RWPE2 (cell line): ENCODE data around the gene ENOX2.

Source experiments
- ATAC-seq: fragments of 200-7000 bp; cut with Tn5 transposase; 3 replicates; pipeline ENCODE4 v1.9.1; 2021; ENCODE audit warnings: low read depth
- DNase-seq: peaks from one replicate; pipeline ENCODE4 v3.0.0-alpha.2; 2020; ENCODE audit warnings: low spot score
- H3K27ac ChIP-seq: fragments of 450-650 bp; 2 replicates; pipeline ENCODE4 v1.5.1; 2017; ENCODE audit warnings: mild to moderate bottlenecking; ENCODE audit not compliant: poor library complexity, severe bottlenecking
- H3K27me3 ChIP-seq: fragments of 250-450 bp; sonication (Bioruptor Pico); 2 replicates; pipeline ENCODE4 v1.5.1; 2021; ENCODE audit warnings: mild to moderate bottlenecking, moderate library complexity; ENCODE audit not compliant: insufficient read depth, poor library complexity, severe bottlenecking
- H3K36me3 ChIP-seq: fragments of 250-450 bp; sonication (Bioruptor Pico); 2 replicates; pipeline ENCODE4 v1.5.1; 2020; ENCODE audit warnings: low read depth, mild to moderate bottlenecking, moderate library complexity
- H3K4me1 ChIP-seq: fragments of 250-450 bp; sonication (Bioruptor Pico); 2 replicates; pipeline ENCODE4 v1.5.1; 2021; ENCODE audit warnings: mild to moderate bottlenecking, moderate library complexity; ENCODE audit not compliant: insufficient read depth, poor library complexity, severe bottlenecking
- H3K4me3 ChIP-seq: fragments of 250-450 bp; sonication (Bioruptor Pico); 2 replicates; pipeline ENCODE4 v1.5.1; 2021; ENCODE audit warnings: mild to moderate bottlenecking, moderate library complexity; ENCODE audit not compliant: severe bottlenecking
- H3K9me3 ChIP-seq: fragments of 250-450 bp; sonication (Bioruptor Pico); 2 replicates; pipeline ENCODE4 v1.5.1; 2021; ENCODE audit warnings: mild to moderate bottlenecking, moderate library complexity; ENCODE audit not compliant: severe bottlenecking
- CTCF ChIP-seq: fragments of 450-650 bp; IDR thresholded peaks from one replicate; pipeline ENCODE4 v1.5.1; 2017; ENCODE audit warnings: mild to moderate bottlenecking, moderate library complexity; ENCODE audit not compliant: poor library complexity, severe bottlenecking

Gene ENOX2

DNA sequence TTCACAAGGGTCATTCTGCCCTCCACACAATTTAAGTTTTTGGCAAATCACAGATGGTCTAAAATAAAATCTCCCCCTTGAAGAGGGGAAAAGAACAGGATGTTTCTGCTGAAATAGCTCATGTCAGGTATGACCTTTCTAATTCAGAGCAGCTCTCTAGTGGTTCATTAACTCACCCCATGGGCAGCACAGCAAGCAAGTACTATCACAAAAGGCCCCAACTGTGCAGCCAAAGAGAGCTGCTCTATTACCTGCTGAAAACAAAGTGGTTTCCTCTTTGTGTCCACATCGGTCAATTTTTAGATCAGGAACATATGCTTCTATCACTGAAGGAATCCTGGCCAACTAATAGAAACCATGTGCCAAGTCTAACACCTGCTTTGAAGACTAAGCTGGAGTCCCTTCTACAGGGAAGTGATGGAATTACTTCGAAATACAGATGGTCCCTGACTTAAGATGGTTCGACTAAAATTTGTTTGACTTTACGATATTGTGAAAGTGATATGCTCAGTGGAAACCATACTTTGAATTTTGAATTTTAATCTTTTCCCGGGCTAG lies 164.3 kb downstream of the ENOX2 start:
- no peaks in the 10 kb centered on the region for H3K9me3 ChIP-seq
- ATAC-seq (no peak), DNase-seq (no peak)
- no peaks in the 10 kb centered on the region for H3K27me3 ChIP-seq
- H3K4me1 ChIP-seq: no peaks in the 10 kb centered on the region
- no peaks in the 10 kb centered on the region for H3K36me3 ChIP-seq
- no peak overlapping the region for H3K27ac ChIP-seq
- no peak overlapping the region for H3K4me3 ChIP-seq
- no peak for TF ChIP-seq CTCF

DNA sequence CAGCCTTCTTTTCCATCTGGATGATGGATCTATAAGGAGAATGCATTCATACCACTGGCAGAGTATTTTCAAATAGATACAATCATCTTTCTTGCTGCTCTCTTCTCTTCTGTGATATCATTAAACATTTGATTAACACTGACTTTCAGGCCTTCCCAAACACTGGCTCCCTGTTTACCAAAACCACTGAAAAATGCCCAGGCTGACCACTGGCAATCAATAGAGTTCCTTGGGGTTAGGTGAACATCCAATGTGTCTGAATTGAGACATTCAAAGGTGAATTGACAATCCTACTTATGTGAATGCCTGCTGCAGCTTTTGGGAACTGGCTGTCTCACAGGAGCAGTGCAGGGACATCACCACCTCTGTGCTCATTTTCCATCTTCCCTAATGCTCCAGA lies 168.3 kb downstream of the ENOX2 start:
- TF ChIP-seq CTCF: no peak
- Histone ChIP-seq H3K27me3 (no peaks in the 10 kb centered on the region), H3K4me1 (no peaks in the 10 kb centered on the region), H3K36me3 (no peaks in the 10 kb centered on the region), H3K27ac (no peak overlapping the region), H3K4me3 (no peak overlapping the region), H3K9me3 (no peaks in the 10 kb centered on the region)
- no peak for DNase-seq
- no peak for ATAC-seq

- no peak for ATAC-seq
These were observed 174.8 kb downstream of the ENOX2 start for GRCh38 chrX:130728208-130728607.

GRCh38 chrX:130726661-130727060 lies 176.3 kb downstream of the ENOX2 start:
- DNase-seq (no peak), ATAC-seq (peak; percentile 58; the same call in 1 of the 3 replicates)
- no peaks in the 10 kb centered on the region for H3K9me3 ChIP-seq
- no peak for TF ChIP-seq CTCF
- no peak overlapping the region for H3K4me3 ChIP-seq
- no peak overlapping the region for H3K27ac ChIP-seq
- H3K4me1 ChIP-seq: no peaks in the 10 kb centered on the region
- no peaks in the 10 kb centered on the region for H3K36me3 ChIP-seq
- H3K27me3 ChIP-seq: no peaks in the 10 kb centered on the region

More at GRCh38 chrX:130728208-130728607, 174.8 kb downstream of the ENOX2 start:
- Histone ChIP-seq H3K27me3 (no peaks in the 10 kb centered on the region), H3K4me3 (no peak overlapping the region), H3K4me1 (no peaks in the 10 kb centered on the region), H3K27ac (no peak overlapping the region), H3K9me3 (no peaks in the 10 kb centered on the region), H3K36me3 (no peaks in the 10 kb centered on the region)
- no peak for DNase-seq
- TF ChIP-seq CTCF: no peak

- DNase-seq: no peak
- Histone ChIP-seq H3K36me3 (no peaks in the 10 kb centered on the region), H3K27me3 (no peaks in the 10 kb centered on the region), H3K4me3 (no peak overlapping the region), H3K27ac (no peak overlapping the region), H3K9me3 (no peaks in the 10 kb centered on the region), H3K4me1 (no peaks in the 10 kb centered on the region)
- no peak for TF ChIP-seq CTCF
- no peak for ATAC-seq
These were observed 177.5 kb downstream of the ENOX2 start for GRCh38 chrX:130725519-130725918.
